ENCODE data around the gene INHBC. TPM values are rescaled to one million over a fixed set of nuclear protein-coding genes. Genes with fewer than 3 reads are reported as not detected.

INHBC gene
- total RNA-seq, 1 donor from 2014 or later = not detected

- no peak for TF ChIP-seq CTCF (IDR thresholded peaks at IDR 0.05)
Measured at GRCh38 chr12:57474430-57474829, 39.8 kb downstream of the INHBC start.

DNA sequence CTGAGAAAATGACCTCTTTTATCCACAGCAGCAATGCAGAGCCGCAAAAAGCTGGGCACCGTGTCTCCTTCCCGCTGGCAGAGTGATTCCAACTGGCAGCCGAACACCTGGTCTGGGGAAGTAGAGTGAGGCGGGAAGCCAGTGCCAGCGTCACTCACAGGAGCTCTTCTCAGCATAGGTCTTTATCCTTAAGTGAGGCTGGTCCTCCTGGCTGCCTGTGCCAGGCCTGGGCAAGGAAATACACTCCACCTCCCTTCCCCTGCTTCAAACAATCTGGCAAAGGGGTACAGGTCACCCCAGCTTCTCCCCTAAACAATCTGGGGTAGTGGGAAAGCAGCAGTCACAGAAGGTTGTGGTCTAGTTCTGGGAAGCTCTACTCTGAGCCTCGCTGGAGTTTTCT lies 40.3 kb downstream of the INHBC start:
- Mint-ChIP-seq H3K4me1 (ENCODE audit: low read depth) (peaks cover 21% of the 10 kb centered on the region), H3K9me3 (ENCODE audit: low read depth) (no peaks in the 10 kb centered on the region), H3K4me3 (ENCODE audit: unreplicated experiment) (no peak overlapping the region), H3K36me3 (ENCODE audit: low read depth) (no peaks in the 10 kb centered on the region), H3K27ac (ENCODE audit: unreplicated experiment) (no peak overlapping the region), H3K27me3 (ENCODE audit: low read depth) (peaks cover 30% of the 10 kb centered on the region)
- no peak for TF ChIP-seq CTCF (IDR thresholded peaks at IDR 0.05)
- DNase-seq (ENCODE audit: low spot score) = peak; percentile 39

More at GRCh38 chr12:57474430-57474829, 39.8 kb downstream of the INHBC start:
- H3K9me3 Mint-ChIP-seq (ENCODE audit: low read depth) = no peaks in the 10 kb centered on the region
- peak; percentile 39 for DNase-seq (ENCODE audit: low spot score)
- peaks cover 30% of the 10 kb centered on the region for H3K27me3 Mint-ChIP-seq (ENCODE audit: low read depth)
- peaks cover 19% of the 10 kb centered on the region for H3K4me1 Mint-ChIP-seq (ENCODE audit: low read depth)
- no peaks in the 10 kb centered on the region for H3K36me3 Mint-ChIP-seq (ENCODE audit: low read depth)
- H3K4me3 Mint-ChIP-seq (ENCODE audit: unreplicated experiment) = no peak overlapping the region
- H3K27ac Mint-ChIP-seq (ENCODE audit: unreplicated experiment) = no peak overlapping the region

GRCh38 chr12:57475271-57476161 lies 40.9 kb downstream of the INHBC start:
- no peaks in the 10 kb centered on the region for H3K9me3 Mint-ChIP-seq (ENCODE audit: low read depth)
- peaks cover 21% of the 10 kb centered on the region for H3K4me1 Mint-ChIP-seq (ENCODE audit: low read depth)

DNA sequence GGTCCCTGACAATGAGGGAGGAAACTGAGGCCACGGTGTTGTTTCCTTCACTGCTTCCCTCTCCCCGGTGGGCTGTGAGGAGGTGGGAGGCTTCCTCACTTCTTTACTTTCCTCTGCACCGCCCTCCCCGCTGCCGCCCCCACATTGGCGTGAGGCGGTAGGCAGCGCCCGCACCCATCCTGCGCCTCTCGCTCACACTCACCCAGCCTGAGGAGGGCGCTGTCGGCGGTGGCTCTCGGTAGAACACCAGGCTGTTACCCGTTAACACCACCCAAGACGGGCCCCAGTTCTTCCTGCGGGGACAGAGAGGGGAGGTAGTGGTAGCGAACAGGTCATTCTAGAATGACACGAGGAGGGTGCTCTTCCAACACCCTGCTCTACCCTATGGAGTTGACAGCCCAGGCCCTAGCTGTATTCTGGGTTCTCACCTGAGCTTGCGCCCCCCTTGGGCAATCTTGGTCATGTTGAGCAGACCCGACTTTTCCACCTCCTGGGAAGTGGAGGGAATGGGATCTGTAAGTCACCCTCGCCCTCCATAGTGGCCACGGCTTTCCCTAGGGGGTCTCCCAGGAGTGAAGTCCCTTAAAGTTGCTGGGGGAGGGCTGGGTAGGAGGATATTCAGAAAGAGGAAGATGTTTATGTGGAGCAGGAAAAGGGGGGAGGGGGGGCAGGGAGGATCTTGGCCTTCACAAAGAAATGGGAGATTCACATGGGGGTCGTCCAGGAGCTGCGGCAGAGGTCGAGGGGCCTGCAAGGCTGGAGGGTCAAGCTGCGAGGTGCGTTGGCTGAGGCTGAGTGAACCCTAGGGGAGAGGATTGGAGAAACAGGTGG lies 41.8 kb downstream of the INHBC start:
- Mint-ChIP-seq H3K9me3 (ENCODE audit: low read depth) (no peaks in the 10 kb centered on the region), H3K27ac (ENCODE audit: unreplicated experiment) (no peak overlapping the region), H3K4me3 (ENCODE audit: unreplicated experiment) (peak overlapping the region; percentile 72), H3K36me3 (ENCODE audit: low read depth) (no peaks in the 10 kb centered on the region), H3K27me3 (ENCODE audit: low read depth) (peaks cover 30% of the 10 kb centered on the region), H3K4me1 (ENCODE audit: low read depth) (peaks cover 21% of the 10 kb centered on the region)
- peak; percentile 45 for TF ChIP-seq CTCF (IDR thresholded peaks at IDR 0.05)
- DNase-seq (ENCODE audit: low spot score) = peak; percentile 75

More at GRCh38 chr12:57475271-57476161, 40.9 kb downstream of the INHBC start:
- Mint-ChIP-seq H3K4me3 (ENCODE audit: unreplicated experiment) (peak overlapping the region; percentile 72), H3K36me3 (ENCODE audit: low read depth) (no peaks in the 10 kb centered on the region), H3K27me3 (ENCODE audit: low read depth) (peaks cover 30% of the 10 kb centered on the region), H3K27ac (ENCODE audit: unreplicated experiment) (no peak overlapping the region)
- no peak for TF ChIP-seq CTCF (IDR thresholded peaks at IDR 0.05)
- DNase-seq (ENCODE audit: low spot score) = peak; percentile 85
